H9 (cell line): ENCODE measurements around the gene UBE3A. TPM values are rescaled to one million over a fixed set of nuclear protein-coding genes. Genes with fewer than 3 reads are reported as not detected.
A peak's percentile ranks its signal among the peaks of the same experiment; 100 is the strongest.

Source experiments
- DNase-seq: peaks from one replicate; pipeline ENCODE4 v3.0.0-alpha.2; 2017
- H2AFZ ChIP-seq: one replicate; pipeline ENCODE4 v1.6.1; 2013; ENCODE audit warnings: mild to moderate bottlenecking, low read length, control low read depth, moderate library complexity
- H2AK5ac ChIP-seq: 2 replicates; pipeline ENCODE4 v1.6.1; 2013; ENCODE audit warnings: low read length, control low read depth, mixed read lengths; ENCODE audit not compliant: insufficient read length
- H2BK120ac ChIP-seq: one replicate; pipeline ENCODE4 v1.6.1; 2013; ENCODE audit warnings: low read depth, mild to moderate bottlenecking, low read length, control low read depth, inconsistent platforms; ENCODE audit not compliant: poor library complexity, severe bottlenecking
- H2BK12ac ChIP-seq: 2 replicates; pipeline ENCODE4 v1.6.1; 2013; ENCODE audit warnings: low read length, control low read depth, mixed read lengths, low read depth; ENCODE audit not compliant: insufficient read length
- H2BK15ac ChIP-seq: 2 replicates; pipeline ENCODE4 v1.6.1; 2013; ENCODE audit warnings: low read depth, low read length, control low read depth
- H2BK20ac ChIP-seq: one replicate; pipeline ENCODE4 v1.6.1; 2013; ENCODE audit warnings: low read depth, mild to moderate bottlenecking, low read length, control low read depth, inconsistent platforms; ENCODE audit not compliant: poor library complexity, severe bottlenecking
- H2BK5ac ChIP-seq: 2 replicates; pipeline ENCODE4 v1.6.1; 2013; ENCODE audit warnings: low read length, control low read depth, mixed read lengths; ENCODE audit not compliant: insufficient read length
- H3K14ac ChIP-seq: 2 replicates; pipeline ENCODE4 v1.6.1; 2013; ENCODE audit warnings: low read length, control low read depth; ENCODE audit not compliant: insufficient read depth
- H3K18ac ChIP-seq: 2 replicates; pipeline ENCODE4 v1.6.1; 2013; ENCODE audit warnings: low read depth, mild to moderate bottlenecking, mixed read lengths, low read length, control low read depth; ENCODE audit not compliant: insufficient read length
- H3K23ac ChIP-seq: 2 replicates; pipeline ENCODE4 v1.6.1; 2013; ENCODE audit warnings: low read length, control low read depth, mixed read lengths, low read depth; ENCODE audit not compliant: insufficient read length
- H3K23me2 ChIP-seq: 2 replicates; pipeline ENCODE4 v1.6.1; 2013; ENCODE audit warnings: low read depth, mild to moderate bottlenecking, mixed read lengths, low read length, control low read depth; ENCODE audit not compliant: insufficient read length, poor library complexity, severe bottlenecking
- H3K27ac ChIP-seq: 2 replicates; pipeline ENCODE4 v1.5.1; 2013; ENCODE audit warnings: low read length, control low read depth, mixed read lengths, low read depth; ENCODE audit not compliant: insufficient read length
- H3K27me3 ChIP-seq: 2 replicates; pipeline ENCODE4 v1.6.1; 2013; ENCODE audit warnings: low read length, control low read depth, inconsistent platforms; ENCODE audit not compliant: insufficient read depth
- H3K4ac ChIP-seq: 2 replicates; pipeline ENCODE4 v1.6.1; 2013; ENCODE audit warnings: low read depth, mild to moderate bottlenecking, control low read depth, inconsistent platforms, low read length, moderate library complexity
- H3K4me1 ChIP-seq: 2 replicates; pipeline ENCODE4 v1.6.1; 2013; ENCODE audit warnings: low read length, control low read depth, inconsistent platforms; ENCODE audit not compliant: insufficient read depth
- H3K4me2 ChIP-seq: 2 replicates; pipeline ENCODE4 v1.6.1; 2013; ENCODE audit warnings: low read length, control low read depth, mixed read lengths; ENCODE audit not compliant: insufficient read length, insufficient read depth
- H3K56ac ChIP-seq: 2 replicates; pipeline ENCODE4 v1.6.1; 2013; ENCODE audit warnings: low read depth, mild to moderate bottlenecking, mixed read lengths, low read length, control low read depth; ENCODE audit not compliant: insufficient read length
- H3K79me1 ChIP-seq: 2 replicates; pipeline ENCODE4 v1.6.1; 2013; ENCODE audit warnings: low read depth, mild to moderate bottlenecking, moderate library complexity, low read length, control low read depth, inconsistent platforms; ENCODE audit not compliant: insufficient read depth, poor library complexity, severe bottlenecking
- H3K79me2 ChIP-seq: 2 replicates; pipeline ENCODE4 v1.6.1; 2013; ENCODE audit warnings: low read length, control low read depth, inconsistent platforms; ENCODE audit not compliant: insufficient read depth
- H3K9ac ChIP-seq: 2 replicates; pipeline ENCODE4 v1.6.1; 2013; ENCODE audit warnings: low read length, control low read depth, mixed read lengths; ENCODE audit not compliant: insufficient read length; ENCODE audit errors: extremely low read depth
- H3K9me3 ChIP-seq: one replicate; pipeline ENCODE4 v1.6.1; 2013; ENCODE audit warnings: low read depth, low read length, inconsistent platforms; ENCODE audit not compliant: control insufficient read depth
- H3T11ph ChIP-seq: one replicate; pipeline ENCODE4 v1.6.1; 2013; ENCODE audit warnings: mild to moderate bottlenecking, low read length, control low read depth, inconsistent platforms
- H4K20me1 ChIP-seq: one replicate; pipeline ENCODE4 v1.6.1; 2013; ENCODE audit not compliant: control insufficient read depth, insufficient read length, insufficient read depth
- H4K5ac ChIP-seq: 2 replicates; pipeline ENCODE4 v1.6.1; 2013; ENCODE audit warnings: low read depth, mild to moderate bottlenecking, mixed read lengths, low read length, control low read depth; ENCODE audit not compliant: insufficient read length
- H4K8ac ChIP-seq: replicated peaks from 2 replicates; pipeline ENCODE4 v1.6.1; 2013; ENCODE audit warnings: low read length, control low read depth, mixed read lengths, low read depth; ENCODE audit not compliant: insufficient read length
- H4K91ac ChIP-seq: 2 replicates; pipeline ENCODE4 v1.6.1; 2013; ENCODE audit warnings: low read depth, mild to moderate bottlenecking, moderate library complexity, mixed read lengths, low read length, control low read depth; ENCODE audit not compliant: insufficient read length
- H3K27ac Mint-ChIP-seq, 3 experiments: 2 replicates in 2 of 3; 3 replicates in 1 of 3; pipeline ENCODE4 v1.8.0; 2020 to 2021; ENCODE audit warnings: mixed read lengths in 3 of 3, mild to moderate bottlenecking in 1 of 3, moderate library complexity in 1 of 3
- H3K27me3 Mint-ChIP-seq: 2 replicates; pipeline ENCODE4 v1.8.0; 2021; ENCODE audit warnings: low read depth, mild to moderate bottlenecking, moderate library complexity, mixed read lengths
- H3K36me3 Mint-ChIP-seq, 3 experiments: 2 replicates in 2 of 3; 3 replicates in 1 of 3; pipeline ENCODE4 v1.8.0; 2020 to 2021; ENCODE audit warnings: low read depth in 3 of 3, mixed read lengths in 3 of 3; ENCODE audit not compliant: insufficient read depth in 1 of 3
- H3K4me1 Mint-ChIP-seq, 2 experiments: 2 replicates each; pipeline ENCODE4 v1.8.0; 2020; ENCODE audit warnings: mixed read lengths in 2 of 2
- H3K4me3 Mint-ChIP-seq, 2 experiments: 2 replicates in 1 of 2; 3 replicates in 1 of 2; pipeline ENCODE4 v1.8.0; 2020 to 2021; ENCODE audit warnings: mild to moderate bottlenecking in 2 of 2, mixed read lengths in 2 of 2, moderate library complexity in 1 of 2
- H3K9me3 Mint-ChIP-seq, 2 experiments: 2 replicates in 1 of 2; 3 replicates in 1 of 2; pipeline ENCODE4 v1.8.0; 2020; ENCODE audit warnings: mild to moderate bottlenecking in 2 of 2, mixed read lengths in 2 of 2, moderate library complexity in 1 of 2
- WGBS: extraction: QIAGEN DNeasy Blood & Tissue Kit; methylation state at CpG from one replicate; pipeline ENCODE4 v1.1.7; 2013; ENCODE audit warnings: missing lambda C conversion rate, low lambda C conversion rate, mixed read lengths; ENCODE audit not compliant: insufficient read length; ENCODE audit errors: extremely low coverage; 5-methylcytosine and 5-hydroxymethylcytosine counted together
- total RNA-seq: library from RNA; stranded (reverse); gene quantifications from 2 replicates; pipeline ENCODE4 v1.2.1, GENCODE V29; 2021
- TF ChIP-seq, protein P1 (sequence below): fragments of 200-600 bp; sonication (generic); conservative IDR thresholded peaks from 3 replicates; pipeline ENCODE4 v1.8.0; 2021; ENCODE audit warnings: antibody characterized with exemption, mild to moderate bottlenecking

Gene UBE3A
- total RNA-seq, 1 experiment from 2014 or later = 108 TPM

DNA sequence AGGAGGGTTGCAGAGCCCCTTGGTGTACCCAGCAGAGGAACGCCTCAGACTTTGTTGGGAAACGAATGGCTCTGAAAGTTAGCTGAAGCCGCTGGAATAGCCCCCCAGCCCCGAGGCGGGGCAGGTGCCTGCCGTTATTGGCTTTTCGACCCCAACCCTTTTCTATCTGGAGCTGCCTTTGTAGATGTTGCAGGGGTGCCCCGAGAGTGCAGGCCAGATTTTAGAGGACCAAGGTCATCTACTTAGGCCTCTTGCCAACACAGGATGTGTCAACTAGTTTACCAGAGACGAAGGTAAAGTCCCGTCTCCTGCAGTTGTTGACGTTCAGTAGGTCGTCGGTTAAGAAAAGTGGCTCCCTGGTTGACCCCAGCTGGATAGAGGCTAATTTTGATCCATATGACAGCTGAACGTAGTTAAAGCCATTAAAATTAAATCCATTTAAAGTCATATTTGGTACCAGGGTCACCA lies 579 bp upstream of the UBE3A start:
- H3K9me3 Mint-ChIP-seq = no peaks in the 10 kb centered on the region
- peak overlapping the region; percentile 72; the same call in 1 of the 2 replicates for H3K4ac ChIP-seq
- no peak overlapping the region for H2BK120ac ChIP-seq
- peaks cover 24% of the 10 kb centered on the region in 2 experiments for H3K4me1 Mint-ChIP-seq
- H3K4me1 ChIP-seq = no peaks in the 10 kb centered on the region
- no peak overlapping the region for H3K27ac ChIP-seq
- no peak overlapping the region for H4K5ac ChIP-seq
- H3T11ph ChIP-seq = no peak overlapping the region
- no peaks in the 10 kb centered on the region for H4K20me1 ChIP-seq
- peak overlapping the region; percentile 80 for H3K18ac ChIP-seq
- TF ChIP-seq, protein P1, sequence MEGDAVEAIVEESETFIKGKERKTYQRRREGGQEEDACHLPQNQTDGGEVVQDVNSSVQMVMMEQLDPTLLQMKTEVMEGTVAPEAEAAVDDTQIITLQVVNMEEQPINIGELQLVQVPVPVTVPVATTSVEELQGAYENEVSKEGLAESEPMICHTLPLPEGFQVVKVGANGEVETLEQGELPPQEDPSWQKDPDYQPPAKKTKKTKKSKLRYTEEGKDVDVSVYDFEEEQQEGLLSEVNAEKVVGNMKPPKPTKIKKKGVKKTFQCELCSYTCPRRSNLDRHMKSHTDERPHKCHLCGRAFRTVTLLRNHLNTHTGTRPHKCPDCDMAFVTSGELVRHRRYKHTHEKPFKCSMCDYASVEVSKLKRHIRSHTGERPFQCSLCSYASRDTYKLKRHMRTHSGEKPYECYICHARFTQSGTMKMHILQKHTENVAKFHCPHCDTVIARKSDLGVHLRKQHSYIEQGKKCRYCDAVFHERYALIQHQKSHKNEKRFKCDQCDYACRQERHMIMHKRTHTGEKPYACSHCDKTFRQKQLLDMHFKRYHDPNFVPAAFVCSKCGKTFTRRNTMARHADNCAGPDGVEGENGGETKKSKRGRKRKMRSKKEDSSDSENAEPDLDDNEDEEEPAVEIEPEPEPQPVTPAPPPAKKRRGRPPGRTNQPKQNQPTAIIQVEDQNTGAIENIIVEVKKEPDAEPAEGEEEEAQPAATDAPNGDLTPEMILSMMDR = no peak
- no peak overlapping the region for H2BK15ac ChIP-seq
- H3K27ac Mint-ChIP-seq = peak overlapping the region; percentile 90 to 99 (median 98); a peak in 6 of 7 replicates
- no peak overlapping the region for H2BK20ac ChIP-seq
- H2BK5ac ChIP-seq = peak overlapping the region; percentile 80
- H3K27me3 Mint-ChIP-seq = no peaks in the 10 kb centered on the region
- no peaks in the 10 kb centered on the region for H3K9me3 ChIP-seq
- H3K4me3 Mint-ChIP-seq = peak overlapping the region; percentile 85 to 89
- H3K23ac ChIP-seq = no peak overlapping the region
- no peak for DNase-seq
- peak overlapping the region; percentile 87 for H3K4me2 ChIP-seq
- H3K9ac ChIP-seq = peak overlapping the region; percentile 92
- peaks cover 32% of the 10 kb centered on the region; the same call in 1 of the 2 replicates for H3K79me2 ChIP-seq
- no peak overlapping the region for H4K91ac ChIP-seq
- H3K14ac ChIP-seq = peak overlapping the region; percentile 92
- H3K79me1 ChIP-seq = no peaks in the 10 kb centered on the region
- no peaks in the 10 kb centered on the region for H3K27me3 ChIP-seq
- no peak overlapping the region for H4K8ac ChIP-seq
- peaks cover 8% of the 10 kb centered on the region for H3K23me2 ChIP-seq
- H2AFZ ChIP-seq = peak overlapping the region; percentile 41
- no peak overlapping the region for H2AK5ac ChIP-seq
- H3K56ac ChIP-seq = no peak overlapping the region
- no CpG with 5 or more reads among the region's 14 CpGs for WGBS
- no peak overlapping the region for H2BK12ac ChIP-seq
- H3K36me3 Mint-ChIP-seq = no peaks in the 10 kb centered on the region; a peak in 1 of 7 replicates
